ENCODE data around the gene EIF2S3B.

Gene EIF2S3B

GRCh38 chr12:10554228-10554755, 48.6 kb downstream of the EIF2S3B start:
- no peak overlapping the region for H3K4me3 ChIP-seq (ENCODE audit: low read depth, low read length)
- TF ChIP-seq CTCF (IDR thresholded peaks at IDR 0.05; ENCODE audit: low read depth, low read length): no peak

- no peak overlapping the region for H3K4me3 ChIP-seq (ENCODE audit: low read depth, low read length)
- TF ChIP-seq CTCF (IDR thresholded peaks at IDR 0.05; ENCODE audit: low read depth, low read length): no peak
These were observed 49.2 kb downstream of the EIF2S3B start for GRCh38 chr12:10554756-10555481.

- no peak overlapping the region for H3K4me3 ChIP-seq (ENCODE audit: low read depth, low read length)
- no peak for TF ChIP-seq CTCF (IDR thresholded peaks at IDR 0.05; ENCODE audit: low read depth, low read length)
These were observed 51.6 kb downstream of the EIF2S3B start for GRCh38 chr12:10557329-10557728.

GRCh38 chr12:10557766-10558165, 52.1 kb downstream of the EIF2S3B start:
- H3K4me3 ChIP-seq (ENCODE audit: low read depth, low read length): no peak overlapping the region
- TF ChIP-seq CTCF (IDR thresholded peaks at IDR 0.05; ENCODE audit: low read depth, low read length): no peak
